GM18867 (cell line): ENCODE results near the gene TPM3.
"Not testable (repeated sequence)": the region's sequence is repeated elsewhere in the genome, so short reads cannot be mapped to it uniquely, and the experiment has no call there.

Experiments used
- ATAC-seq: cut with Tn5 transposase; IDR thresholded peaks from one replicate; pipeline ENCODE4 v1.9.1; 2021; ENCODE audit warnings: mild to moderate bottlenecking, moderate library complexity; ENCODE audit not compliant: unreplicated experiment

The TPM3 gene

GRCh38 chr1:154206196-154206595 is 14.3 kb upstream of the TPM3 start, which contains the start of gene CFAP141:
Gene CFAP141 (minus strand): TSS chr1:154206333. CDS start chr1:154206307, 26 bp downstream.
- ATAC-seq: no peak

DNA sequence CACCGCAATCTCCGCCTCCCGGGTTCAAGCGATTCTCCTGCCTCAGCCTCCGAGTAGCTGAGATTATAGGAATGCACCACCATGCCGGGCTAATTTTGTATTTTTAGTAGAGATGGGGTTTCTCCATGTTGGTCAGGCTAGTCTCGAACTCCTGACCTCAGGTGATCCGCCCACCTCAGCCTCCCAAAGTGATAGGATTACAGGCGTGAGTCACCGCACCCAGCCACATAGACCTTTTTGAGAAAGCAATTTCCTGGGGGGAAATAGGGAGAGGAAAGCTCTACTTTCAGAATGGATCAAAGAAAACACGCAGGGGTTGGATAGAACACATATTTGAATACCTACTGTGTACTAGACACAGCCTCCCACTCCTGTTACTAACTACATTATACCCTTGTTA is 13.9 kb upstream of the TPM3 start:
- not testable (repeated sequence) for ATAC-seq

DNA sequence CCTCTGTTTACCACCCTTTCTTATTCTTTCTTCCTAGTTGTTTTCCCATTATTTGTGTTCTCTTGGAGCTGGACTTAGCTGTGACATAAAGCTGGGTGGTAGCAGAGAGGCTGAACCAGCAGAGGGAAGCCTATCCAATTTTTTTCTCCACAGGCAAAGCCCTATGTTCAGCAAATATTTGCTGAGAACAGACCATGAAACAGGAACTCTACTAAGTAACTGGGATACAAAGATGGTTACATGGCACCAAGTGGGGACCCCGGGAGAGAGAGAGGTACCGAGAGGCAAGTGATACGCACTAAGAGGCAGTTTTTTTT is 7.6 kb upstream of the TPM3 start:
- ATAC-seq: no peak

DNA sequence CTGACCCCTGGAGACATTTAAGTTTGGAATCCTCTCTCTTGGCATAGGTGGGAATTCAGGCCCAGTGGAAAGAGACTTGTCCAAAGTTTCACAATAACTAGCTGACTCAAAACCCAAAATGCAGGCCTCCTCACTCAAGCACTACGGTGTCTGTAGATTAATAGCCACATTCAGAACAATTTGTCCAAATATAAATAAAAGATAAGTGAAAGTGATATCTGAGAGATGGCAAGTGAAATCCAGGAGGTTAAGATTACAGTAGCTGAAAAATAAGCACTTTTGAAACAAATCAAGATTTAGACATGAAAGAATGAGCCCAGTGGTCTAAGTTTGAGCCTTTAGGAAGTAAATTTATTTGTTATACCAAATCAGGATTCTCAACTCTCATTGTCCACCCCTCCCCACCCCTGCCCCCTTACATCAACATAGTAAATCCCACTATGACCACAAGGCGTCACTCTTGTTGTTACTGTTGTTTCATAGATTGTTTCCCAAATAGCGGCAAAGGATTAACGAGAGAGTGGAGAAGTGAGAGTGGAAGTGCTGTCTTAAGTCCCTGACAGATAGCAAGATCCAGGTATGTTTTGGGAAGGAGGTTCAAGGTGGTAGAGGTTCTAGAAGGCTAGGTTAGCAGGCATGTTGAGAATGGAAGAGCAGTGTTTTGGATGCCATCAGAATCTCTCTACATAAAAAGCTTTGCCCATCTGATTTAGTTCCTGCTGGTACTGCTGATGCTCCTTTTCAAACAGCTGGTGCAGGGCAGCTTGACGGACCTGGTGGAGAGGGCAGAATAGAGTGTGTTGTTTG is 7.1 kb upstream of the TPM3 start:
- no peak for ATAC-seq

GRCh38 chr1:154193821-154194220 is 1.9 kb upstream of the TPM3 start:
- no peak for ATAC-seq

DNA sequence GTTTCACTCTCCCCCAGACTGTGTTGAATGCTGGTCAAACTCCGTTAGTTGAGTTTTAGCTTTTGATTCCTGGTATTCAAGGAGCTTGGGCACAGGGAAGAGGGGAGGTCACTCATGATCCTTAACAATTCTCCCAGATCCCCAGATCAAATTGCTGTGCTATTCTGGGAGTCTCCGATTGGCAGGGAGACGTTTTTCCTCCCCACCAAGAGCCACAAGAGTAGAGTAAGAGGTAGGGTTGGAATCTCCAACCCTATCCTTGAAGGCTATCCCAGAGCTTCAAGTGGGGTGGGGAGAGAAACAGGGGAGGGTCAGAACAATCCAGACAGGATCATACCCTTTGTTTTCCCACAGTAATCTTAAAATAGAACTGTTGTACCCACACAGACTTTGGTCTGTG is 576 bp upstream of the TPM3 start:
- ATAC-seq: no peak

- no peak for ATAC-seq
These were observed 1.4 kb downstream of the TPM3 start for GRCh38 chr1:154190550-154190949.

DNA sequence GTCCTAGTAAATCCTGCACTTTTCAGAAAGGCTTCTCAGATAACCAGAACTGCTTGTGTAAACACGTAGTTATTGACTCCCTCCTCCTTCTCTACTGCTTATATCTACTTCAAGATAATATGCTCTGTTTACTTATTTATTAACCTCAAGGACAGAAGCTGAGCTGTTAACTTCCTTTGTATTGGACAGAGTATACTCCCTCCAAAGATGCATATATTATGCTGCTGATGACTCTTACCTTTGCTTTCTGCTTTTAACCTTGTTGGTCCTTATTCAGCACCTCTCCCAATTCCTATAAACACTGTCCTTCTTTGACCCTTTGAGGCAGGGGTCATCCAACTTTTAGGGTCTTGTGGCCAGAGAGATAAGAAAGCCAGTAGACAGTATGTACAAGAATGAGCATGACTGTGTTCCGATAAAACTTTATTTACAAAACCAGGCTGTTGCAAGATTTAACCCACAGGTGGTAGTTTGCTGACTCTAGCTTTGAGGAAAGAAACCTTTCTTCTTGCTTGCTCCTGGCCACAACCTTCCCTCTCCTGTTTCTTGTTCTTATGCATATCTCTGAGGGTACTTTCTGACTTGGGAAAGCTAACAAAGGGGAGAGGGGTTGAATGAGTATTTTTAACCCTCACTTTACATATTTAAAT is 4.9 kb downstream of the TPM3 start:
- no peak for ATAC-seq

DNA sequence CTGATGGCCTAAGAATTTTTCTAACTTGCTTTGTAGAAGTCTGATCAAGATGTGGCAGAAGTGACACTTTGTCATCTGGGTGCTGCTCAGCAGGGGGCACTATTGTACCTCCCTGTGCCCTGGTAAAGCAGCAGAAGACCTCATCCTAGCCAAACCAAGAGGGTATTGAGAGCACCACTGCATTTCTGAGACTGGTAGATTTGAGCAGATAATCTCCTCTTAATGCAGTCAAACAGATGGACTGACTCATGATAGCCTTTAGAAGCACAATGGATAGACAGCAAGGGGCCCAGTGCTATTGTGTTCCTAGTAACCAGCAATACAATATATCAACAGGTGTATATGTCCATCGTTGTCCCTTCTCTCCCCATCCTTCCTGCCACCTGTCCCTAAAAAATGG is 5.7 kb downstream of the TPM3 start:
- ATAC-seq: no peak

DNA sequence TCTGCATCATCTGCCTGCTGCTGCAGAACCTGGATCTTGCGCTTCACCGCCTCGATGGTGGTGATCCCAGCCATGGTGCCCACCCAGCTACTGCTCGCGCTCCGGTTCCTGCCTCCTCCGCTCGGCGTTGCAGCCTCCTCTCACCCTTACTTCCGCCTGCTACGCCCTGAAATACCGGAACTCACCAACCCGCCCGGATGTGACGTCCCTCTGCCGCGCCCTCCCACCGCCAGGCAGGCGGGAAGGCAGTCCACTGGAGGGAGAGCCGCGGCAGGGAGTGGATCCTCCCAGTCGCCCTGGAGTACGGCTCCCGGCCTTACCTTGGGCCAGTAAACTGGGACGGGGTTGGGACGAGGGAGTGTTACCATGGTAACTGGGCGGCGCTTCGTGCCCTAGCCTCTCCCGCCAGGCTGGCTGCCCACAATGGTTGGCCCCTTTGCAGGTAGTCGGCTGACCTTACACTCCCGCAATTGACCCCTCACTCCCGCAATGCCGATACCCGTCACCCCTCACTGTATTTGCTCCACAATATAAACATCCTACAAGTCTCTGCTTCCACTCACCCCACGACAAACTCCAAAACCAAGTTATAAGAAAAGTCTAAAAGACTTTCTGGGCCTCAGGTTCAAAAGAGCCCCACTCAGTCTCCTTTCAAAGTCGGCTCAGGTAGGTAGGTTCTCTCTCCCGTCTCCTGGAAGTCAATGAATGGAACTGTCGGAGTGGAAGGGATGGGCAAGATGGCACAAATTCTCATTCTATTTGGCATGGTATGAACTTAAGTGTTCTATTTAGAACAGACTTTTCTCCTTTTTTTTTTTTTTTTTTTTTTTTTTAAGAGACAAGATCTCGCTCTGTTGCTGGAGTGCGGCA is 8.6 kb downstream of the TPM3 start:
- peak; percentile 72 for ATAC-seq

- peak; percentile 53 for ATAC-seq
These were observed 9.4 kb downstream of the TPM3 start for GRCh38 chr1:154182344-154183045.

DNA sequence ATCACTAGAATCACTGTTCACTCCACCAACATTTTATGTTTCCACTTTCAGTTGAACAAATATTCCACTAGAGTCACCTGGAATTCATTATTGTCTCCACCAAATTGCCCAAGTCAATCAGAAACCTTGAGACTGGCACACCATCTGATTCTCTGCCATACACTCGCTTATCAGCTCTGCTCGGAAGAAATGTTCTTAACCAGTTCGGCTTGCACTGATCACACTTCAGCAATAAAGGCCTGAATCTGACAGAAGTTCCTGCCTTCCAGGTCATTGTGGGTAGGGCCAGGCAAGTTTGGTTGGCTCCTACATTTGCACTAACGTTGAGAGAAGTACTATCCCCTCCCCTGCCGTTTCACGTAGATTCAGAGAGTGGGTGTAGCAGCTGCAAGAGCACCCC is 10.0 kb downstream of the TPM3 start:
- ATAC-seq: no peak

GRCh38 chr1:154179946-154180687 is 11.8 kb downstream of the TPM3 start:
- peak; percentile 26 for ATAC-seq

GRCh38 chr1:154178911-154179811 is 12.7 kb downstream of the TPM3 start:
- no peak for ATAC-seq

DNA sequence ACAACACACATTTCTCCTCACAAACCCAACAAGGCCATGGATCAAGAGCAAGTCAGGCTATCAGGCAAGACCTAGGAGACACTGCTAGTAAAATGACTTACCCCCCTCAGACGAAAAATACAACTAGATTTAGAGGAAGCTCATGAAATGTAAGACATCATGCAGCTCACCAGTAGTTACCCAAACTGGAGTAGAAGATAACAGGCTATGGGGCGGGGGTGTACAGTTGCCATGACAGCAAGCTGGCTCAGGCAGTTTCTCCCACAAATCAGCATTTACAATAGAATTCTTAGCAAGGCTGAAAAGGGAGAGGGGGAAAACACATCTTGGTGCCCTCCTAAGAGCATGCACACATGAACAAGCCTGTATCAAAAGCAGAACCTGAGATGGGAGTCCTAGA is 13.9 kb downstream of the TPM3 start:
- ATAC-seq: no peak

DNA sequence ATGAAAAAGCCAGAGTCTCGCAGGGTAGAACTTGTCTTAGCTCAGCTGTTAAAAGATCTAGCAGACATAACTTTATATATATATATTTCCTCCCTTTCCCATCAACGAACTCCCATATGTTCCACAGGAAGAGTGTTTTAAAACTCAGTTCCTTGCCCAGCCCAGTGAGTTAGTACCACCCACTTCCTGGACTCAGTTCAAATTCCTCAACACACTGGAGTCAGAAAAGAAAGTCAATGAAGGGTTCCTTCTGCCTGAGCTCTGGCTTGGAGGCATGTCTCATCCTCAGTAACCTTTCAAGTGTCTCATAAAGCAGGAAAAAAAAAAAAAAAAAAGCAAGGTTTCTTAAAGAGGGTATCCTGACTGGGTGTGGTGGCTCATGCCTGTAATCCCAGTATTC is 15.6 kb downstream of the TPM3 start:
- no peak for ATAC-seq

GRCh38 chr1:154174654-154175053 is 17.2 kb downstream of the TPM3 start:
- ATAC-seq: peak; percentile 73

GRCh38 chr1:154171880-154172279 is 20.0 kb downstream of the TPM3 start:
- no peak for ATAC-seq

- ATAC-seq: no peak
These were observed 20.7 kb downstream of the TPM3 start for GRCh38 chr1:154171223-154171583.
